Sigmoid colon (tissue), 4 donors: ENCODE measurements around the gene GALNT10.

Source experiments
- CTCF ChIP-seq, 4 experiments: fragments of 450-650 bp in 3 of 4; fragments of 200-600 bp in 1 of 4; IDR thresholded peaks; one replicate each; pipeline ENCODE4 v1.5.1; 2016 to 2019; ENCODE audit warnings: antibody characterized with exemption in 4 of 4, mild to moderate bottlenecking in 3 of 4, moderate library complexity in 2 of 4
- EP300 ChIP-seq, 4 donors: sonication (generic); formaldehyde crosslinking; IDR thresholded peaks; one replicate each; pipeline ENCODE4 v1.6.1; 2017; ENCODE audit warnings: antibody characterized with exemption in 4 of 4
- POLR2A ChIP-seq, 2 donors: fragments of 450-650 bp; IDR thresholded peaks; one replicate each; pipeline ENCODE4 v1.6.1; 2016; ENCODE audit warnings: antibody characterized with exemption in 2 of 2, mild to moderate bottlenecking in 2 of 2, moderate library complexity in 2 of 2

- no peak for TF ChIP-seq CTCF (IDR thresholded peaks at IDR 0.05)
- no peak for TF ChIP-seq POLR2A (IDR thresholded peaks at IDR 0.05)
- no peak for TF ChIP-seq EP300 (IDR thresholded peaks at IDR 0.05)
These were observed 131.0 kb downstream of the GALNT10 start for GRCh38 chr5:154321546-154321945.
